ENCODE data around the gene CDKAL1. TPM values are rescaled to one million over a fixed set of nuclear protein-coding genes. Genes with fewer than 3 reads are reported as not detected.
"Not testable (repeated sequence)": the region's sequence is repeated elsewhere in the genome, so short reads cannot be mapped to it uniquely, and the experiment has no call there.

The CDKAL1 gene
- total RNA-seq, 2 experiments from 2014 or later = 23.5 to 26.9 TPM

- no peaks in the 10 kb centered on the region for H3K27me3 Mint-ChIP-seq
- H3K27ac Mint-ChIP-seq = no peak overlapping the region
- no peak overlapping the region for H3K4me3 Mint-ChIP-seq
- POLR2A ChIA-PET = no interaction called here
- DNase-seq = no peak
- H3K9me3 Mint-ChIP-seq = peaks cover 2% of the 10 kb centered on the region
- CTCF ChIA-PET = no interaction called here
- peaks cover 27% of the 10 kb centered on the region for H3K36me3 Mint-ChIP-seq (ENCODE audit: low read depth)
- no peaks in the 10 kb centered on the region for H3K4me1 Mint-ChIP-seq
Observed at GRCh38 chr6:21228411-21228810, 694.2 kb downstream of the CDKAL1 start.

- Mint-ChIP-seq H3K9me3 (peaks cover 6% of the 10 kb centered on the region), H3K4me1 (no peaks in the 10 kb centered on the region), H3K36me3 (ENCODE audit: low read depth) (peaks cover 32% of the 10 kb centered on the region), H3K27ac (no peak overlapping the region), H3K27me3 (no peaks in the 10 kb centered on the region), H3K4me3 (no peak overlapping the region)
- ChIA-PET CTCF (no interaction called here), POLR2A (no interaction called here)
- no peak for DNase-seq
Observed at GRCh38 chr6:21228876-21229460, 694.7 kb downstream of the CDKAL1 start.

- no peaks in the 10 kb centered on the region for H3K27me3 Mint-ChIP-seq
Observed at GRCh38 chr6:21230536-21230935, 696.3 kb downstream of the CDKAL1 start.

GRCh38 chr6:21235162-21235561 is 700.9 kb downstream of the CDKAL1 start:
- H3K36me3 Mint-ChIP-seq (ENCODE audit: low read depth) = peaks cover 40% of the 10 kb centered on the region
- no peaks in the 10 kb centered on the region for H3K27me3 Mint-ChIP-seq
- no peak overlapping the region for H3K4me3 Mint-ChIP-seq
- POLR2A ChIA-PET = no interaction called here
- H3K4me1 Mint-ChIP-seq = no peaks in the 10 kb centered on the region
- peaks cover 37% of the 10 kb centered on the region for H3K9me3 Mint-ChIP-seq
- no peak overlapping the region for H3K27ac Mint-ChIP-seq
- no peak for DNase-seq
- CTCF ChIA-PET = no interaction called here

More at GRCh38 chr6:21230536-21230935, 696.3 kb downstream of the CDKAL1 start:
- Mint-ChIP-seq H3K4me3 (no peak overlapping the region), H3K27ac (no peak overlapping the region), H3K4me1 (no peaks in the 10 kb centered on the region), H3K9me3 (peaks cover 17% of the 10 kb centered on the region), H3K36me3 (ENCODE audit: low read depth) (peaks cover 40% of the 10 kb centered on the region)
- no peak for DNase-seq
- ChIA-PET CTCF (no interaction called here), POLR2A (no interaction called here)

- ChIA-PET CTCF (no interaction called here), POLR2A (no interaction called here)
- Mint-ChIP-seq H3K36me3 (ENCODE audit: low read depth) (peaks cover 15% of the 10 kb centered on the region), H3K4me3 (no peak overlapping the region), H3K27ac (no peak overlapping the region), H3K4me1 (no peaks in the 10 kb centered on the region), H3K27me3 (no peaks in the 10 kb centered on the region), H3K9me3 (peaks cover 38% of the 10 kb centered on the region)
- DNase-seq = no peak
Observed at GRCh38 chr6:21238208-21238607, 704.0 kb downstream of the CDKAL1 start.

- no peaks in the 10 kb centered on the region for H3K36me3 Mint-ChIP-seq (ENCODE audit: low read depth)
- peaks cover 2% of the 10 kb centered on the region for H3K27me3 Mint-ChIP-seq
- H3K9me3 Mint-ChIP-seq = peaks cover 22% of the 10 kb centered on the region
- no peak overlapping the region for H3K4me3 Mint-ChIP-seq
- H3K4me1 Mint-ChIP-seq = no peaks in the 10 kb centered on the region
- CTCF ChIA-PET = no interaction called here
- H3K27ac Mint-ChIP-seq = no peak overlapping the region
- POLR2A ChIA-PET = no interaction called here
- DNase-seq = no peak
Observed at GRCh38 chr6:21240709-21241108, 706.5 kb downstream of the CDKAL1 start.

- ChIA-PET CTCF (no interaction called here), POLR2A (no interaction called here)
- Mint-ChIP-seq H3K36me3 (ENCODE audit: low read depth) (no peaks in the 10 kb centered on the region), H3K27ac (no peak overlapping the region), H3K27me3 (peaks cover 2% of the 10 kb centered on the region), H3K9me3 (peaks cover 22% of the 10 kb centered on the region), H3K4me1 (no peaks in the 10 kb centered on the region), H3K4me3 (no peak overlapping the region)
- no peak for DNase-seq
Observed at GRCh38 chr6:21241231-21242130, 707.2 kb downstream of the CDKAL1 start.

- DNase-seq = no peak
- ChIA-PET POLR2A (no interaction called here), CTCF (no interaction called here)
- Mint-ChIP-seq H3K36me3 (ENCODE audit: low read depth) (no peaks in the 10 kb centered on the region), H3K4me3 (no peak overlapping the region), H3K9me3 (peaks cover 2% of the 10 kb centered on the region), H3K4me1 (no peaks in the 10 kb centered on the region), H3K27ac (no peak overlapping the region), H3K27me3 (peaks cover 2% of the 10 kb centered on the region)
Observed at GRCh38 chr6:21244897-21245470, 710.7 kb downstream of the CDKAL1 start.

GRCh38 chr6:21245488-21245887 is 711.2 kb downstream of the CDKAL1 start:
- ChIA-PET CTCF (no interaction called here), POLR2A (no interaction called here)
- peaks cover 2% of the 10 kb centered on the region for H3K27me3 Mint-ChIP-seq
- peaks cover 1% of the 10 kb centered on the region for H3K9me3 Mint-ChIP-seq
- H3K4me1 Mint-ChIP-seq = no peaks in the 10 kb centered on the region
- no peak overlapping the region for H3K27ac Mint-ChIP-seq
- no peaks in the 10 kb centered on the region for H3K36me3 Mint-ChIP-seq (ENCODE audit: low read depth)
- no peak overlapping the region for H3K4me3 Mint-ChIP-seq
- no peak for DNase-seq

GRCh38 chr6:21246075-21246474 is 711.8 kb downstream of the CDKAL1 start:
- ChIA-PET POLR2A (no interaction called here), CTCF (no interaction called here)
- Mint-ChIP-seq H3K4me3 (no peak overlapping the region), H3K4me1 (no peaks in the 10 kb centered on the region), H3K27ac (no peak overlapping the region), H3K9me3 (no peaks in the 10 kb centered on the region), H3K27me3 (peaks cover 2% of the 10 kb centered on the region), H3K36me3 (ENCODE audit: low read depth) (no peaks in the 10 kb centered on the region)
- DNase-seq = no peak

GRCh38 chr6:21254460-21254859 is 720.2 kb downstream of the CDKAL1 start:
- H3K36me3 Mint-ChIP-seq (ENCODE audit: low read depth); H3K9me3 Mint-ChIP-seq; H3K4me1 Mint-ChIP-seq; H3K27ac Mint-ChIP-seq; DNase-seq; POLR2A ChIA-PET; CTCF ChIA-PET; H3K27me3 Mint-ChIP-seq; H3K4me3 Mint-ChIP-seq: not testable (repeated sequence)

- Mint-ChIP-seq H3K27ac (no peak overlapping the region), H3K9me3 (no peaks in the 10 kb centered on the region), H3K4me1 (no peaks in the 10 kb centered on the region), H3K27me3 (peaks cover 10% of the 10 kb centered on the region), H3K4me3 (no peak overlapping the region), H3K36me3 (ENCODE audit: low read depth) (no peaks in the 10 kb centered on the region)
- CTCF ChIA-PET = interaction anchor here (0.7 kb wide), 1 partner anchor 18 kb away, joined by 3 read pairs; no protein-coding TSS in a partner anchor
- no peak for DNase-seq
- POLR2A ChIA-PET = no interaction called here
Observed at GRCh38 chr6:21256197-21256596, 721.9 kb downstream of the CDKAL1 start.

GRCh38 chr6:21257125-21257524 is 722.9 kb downstream of the CDKAL1 start:
- Mint-ChIP-seq H3K27me3 (peaks cover 10% of the 10 kb centered on the region), H3K36me3 (ENCODE audit: low read depth) (no peaks in the 10 kb centered on the region), H3K4me3 (no peak overlapping the region), H3K4me1 (no peaks in the 10 kb centered on the region), H3K27ac (no peak overlapping the region), H3K9me3 (peaks cover 2% of the 10 kb centered on the region)
- POLR2A ChIA-PET = no interaction called here
- CTCF ChIA-PET = no interaction called here
- no peak for DNase-seq
